Lower lobe of right lung (tissue), 2 donors: ENCODE results near the gene GRIA3. TPM values are rescaled to one million over a fixed set of nuclear protein-coding genes. Genes with fewer than 3 reads are reported as not detected.
"Not testable (repeated sequence)": the region's sequence is repeated elsewhere in the genome, so short reads cannot be mapped to it uniquely, and the experiment has no call there.

Experiments
- ATAC-seq, 2 donors: fragments of 200-7000 bp; cut with Tn5 transposase; one replicate each; pipeline ENCODE4 v1.9.1; 2020 to 2022; ENCODE audit warnings: mild to moderate bottlenecking in 2 of 2, moderate library complexity in 2 of 2
- DNase-seq: peaks from one replicate; pipeline ENCODE4 v3.0.0-alpha.2; 2020
- H3K27ac ChIP-seq: fragments of 200-600 bp; one replicate; pipeline ENCODE4 v1.8.0; 2022
- H3K27me3 ChIP-seq: fragments of 200-600 bp; one replicate; pipeline ENCODE4 v1.8.0; 2022; ENCODE audit warnings: low read depth
- H3K36me3 ChIP-seq: fragments of 200-600 bp; one replicate; pipeline ENCODE4 v1.8.0; 2022; ENCODE audit warnings: mild to moderate bottlenecking
- H3K4me1 ChIP-seq: fragments of 200-600 bp; one replicate; pipeline ENCODE4 v1.8.0; 2022
- H3K4me3 ChIP-seq: fragments of 200-600 bp; one replicate; pipeline ENCODE4 v1.8.0; 2022; ENCODE audit warnings: mild to moderate bottlenecking
- H3K9me3 ChIP-seq: fragments of 200-600 bp; one replicate; pipeline ENCODE4 v1.8.0; 2022
- CTCF ChIP-seq: fragments of 200-600 bp; IDR thresholded peaks from one replicate; pipeline ENCODE4 v1.8.0; 2022; ENCODE audit warnings: antibody characterized with exemption, mild to moderate bottlenecking
- intact Hi-C: fragments of 100-400 bp; cut with DNase I; formaldehyde crosslinking; loops from one replicate; pipeline ENCODE4 v1.11.0; 2022
- total RNA-seq: library from RNA; stranded (reverse); fragmentation: NEBNext Ultra II Directional; extraction: Animal tissue kit (Norgen Biotek cat#: 25700); gene quantifications from one replicate; pipeline ENCODE4 v1.2.1, GENCODE V29; 2021
- donor health status: DM: no; HTN: yes; CAD: no; lungs with severe emphysema.

Gene GRIA3
- total RNA-seq, 1 donor from 2014 or later, result 0.47 TPM

- no peaks in the 10 kb centered on the region for H3K36me3 ChIP-seq
- no peak overlapping the region for H3K4me3 ChIP-seq
- TF ChIP-seq CTCF, result no peak
- DNase-seq, result no peak
- H3K27ac ChIP-seq, result no peak overlapping the region
- no peaks in the 10 kb centered on the region for H3K9me3 ChIP-seq
- H3K27me3 ChIP-seq, result no peaks in the 10 kb centered on the region
- ATAC-seq, result no peak
- no peaks in the 10 kb centered on the region for H3K4me1 ChIP-seq
- intact Hi-C loops, result no loop called here
These were observed 93.7 kb downstream of the GRIA3 start for GRCh38 chrX:123277821-123278220.

GRCh38 chrX:123282241-123282640 lies 98.2 kb downstream of the GRIA3 start:
- no peak for ATAC-seq
- no peak for TF ChIP-seq CTCF
- DNase-seq, result no peak
- Histone ChIP-seq H3K9me3 (no peaks in the 10 kb centered on the region), H3K27ac (no peak overlapping the region), H3K4me1 (no peaks in the 10 kb centered on the region), H3K4me3 (no peak overlapping the region), H3K36me3 (no peaks in the 10 kb centered on the region), H3K27me3 (no peaks in the 10 kb centered on the region)
- intact Hi-C loops, result no loop called here

- ATAC-seq, intact Hi-C loops, DNase-seq: not testable (repeated sequence)
These were observed 99.3 kb downstream of the GRIA3 start for GRCh38 chrX:123283407-123283806.

GRCh38 chrX:123291623-123292022 lies 107.5 kb downstream of the GRIA3 start:
- ATAC-seq (no peak), DNase-seq (no peak)
- intact Hi-C loops, result no loop called here
- Histone ChIP-seq H3K9me3 (no peaks in the 10 kb centered on the region), H3K4me3 (no peak overlapping the region), H3K27me3 (no peaks in the 10 kb centered on the region), H3K36me3 (no peaks in the 10 kb centered on the region), H3K4me1 (no peaks in the 10 kb centered on the region), H3K27ac (no peak overlapping the region)
- TF ChIP-seq CTCF, result no peak

More at GRCh38 chrX:123283407-123283806, 99.3 kb downstream of the GRIA3 start:
- not testable (repeated sequence) for H3K4me1 ChIP-seq, H3K27me3 ChIP-seq, H3K27ac ChIP-seq, H3K9me3 ChIP-seq, H3K4me3 ChIP-seq, H3K36me3 ChIP-seq

GRCh38 chrX:123298026-123298425 lies 113.9 kb downstream of the GRIA3 start:
- no peak for TF ChIP-seq CTCF
- Histone ChIP-seq H3K4me3 (no peak overlapping the region), H3K9me3 (no peaks in the 10 kb centered on the region), H3K4me1 (no peaks in the 10 kb centered on the region), H3K27me3 (no peaks in the 10 kb centered on the region), H3K27ac (no peak overlapping the region), H3K36me3 (no peaks in the 10 kb centered on the region)
- intact Hi-C loops, result no loop called here
- ATAC-seq (no peak), DNase-seq (no peak)

GRCh38 chrX:123303429-123303828 lies 119.4 kb downstream of the GRIA3 start:
- intact Hi-C loops, result no loop called here
- no peaks in the 10 kb centered on the region for H3K4me1 ChIP-seq
- no peaks in the 10 kb centered on the region for H3K27me3 ChIP-seq
- ATAC-seq (no peak), DNase-seq (no peak)
- no peaks in the 10 kb centered on the region for H3K36me3 ChIP-seq
- no peaks in the 10 kb centered on the region for H3K9me3 ChIP-seq
- TF ChIP-seq CTCF, result no peak
- no peak overlapping the region for H3K27ac ChIP-seq
- no peak overlapping the region for H3K4me3 ChIP-seq
